GM21786 (cell line): Measurements from ENCODE around the gene DNAH17.

Source experiments
- ATAC-seq: cut with Tn5 transposase; IDR thresholded peaks from one replicate; pipeline ENCODE4 v1.9.1; 2021; ENCODE audit not compliant: unreplicated experiment

DNAH17 gene

DNA sequence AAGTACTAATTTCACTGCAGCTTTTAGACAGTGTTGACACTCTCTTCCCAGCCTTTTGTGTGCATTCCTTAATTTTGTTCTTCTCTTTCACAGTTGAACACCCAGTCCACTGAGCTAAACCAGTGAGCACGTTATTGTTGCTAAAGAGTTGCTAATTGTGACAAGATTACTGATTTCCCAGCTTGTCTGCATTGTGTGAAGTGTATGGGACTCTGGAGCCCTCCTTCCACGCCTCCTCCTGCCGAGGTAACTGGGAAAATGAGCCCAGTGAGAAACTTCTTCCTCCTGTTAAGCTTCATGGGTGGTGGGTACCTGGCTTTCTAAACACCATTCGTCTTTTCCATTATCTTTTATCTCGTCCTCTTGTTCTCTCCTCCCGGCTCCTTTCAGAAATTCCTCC is 29.8 kb upstream of the DNAH17 start:
- no peak for ATAC-seq

GRCh38 chr17:78605886-78606285 is 28.7 kb upstream of the DNAH17 start:
- ATAC-seq: no peak

- ATAC-seq: no peak
Measured at GRCh38 chr17:78605429-78605828, 28.2 kb upstream of the DNAH17 start.

DNA sequence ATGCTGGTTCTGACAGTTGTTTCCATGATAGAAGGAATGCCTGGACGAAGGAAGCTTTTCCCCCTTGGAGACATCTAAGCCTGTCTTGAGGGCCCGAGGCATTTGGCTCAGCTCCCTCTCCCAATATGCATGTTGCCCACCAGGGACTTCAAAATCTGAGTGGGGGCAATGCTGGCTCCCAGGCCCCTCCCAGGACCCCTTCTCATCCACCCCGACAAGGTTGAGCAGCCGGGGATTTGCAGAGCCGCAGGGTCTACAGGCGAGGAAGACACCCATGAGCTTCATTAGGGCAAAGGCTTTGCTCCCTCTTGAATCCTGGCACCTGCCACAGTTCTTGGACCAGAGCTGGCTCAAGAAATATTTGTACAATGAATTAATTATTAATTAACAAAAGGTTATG is 25.1 kb upstream of the DNAH17 start:
- ATAC-seq: no peak

DNA sequence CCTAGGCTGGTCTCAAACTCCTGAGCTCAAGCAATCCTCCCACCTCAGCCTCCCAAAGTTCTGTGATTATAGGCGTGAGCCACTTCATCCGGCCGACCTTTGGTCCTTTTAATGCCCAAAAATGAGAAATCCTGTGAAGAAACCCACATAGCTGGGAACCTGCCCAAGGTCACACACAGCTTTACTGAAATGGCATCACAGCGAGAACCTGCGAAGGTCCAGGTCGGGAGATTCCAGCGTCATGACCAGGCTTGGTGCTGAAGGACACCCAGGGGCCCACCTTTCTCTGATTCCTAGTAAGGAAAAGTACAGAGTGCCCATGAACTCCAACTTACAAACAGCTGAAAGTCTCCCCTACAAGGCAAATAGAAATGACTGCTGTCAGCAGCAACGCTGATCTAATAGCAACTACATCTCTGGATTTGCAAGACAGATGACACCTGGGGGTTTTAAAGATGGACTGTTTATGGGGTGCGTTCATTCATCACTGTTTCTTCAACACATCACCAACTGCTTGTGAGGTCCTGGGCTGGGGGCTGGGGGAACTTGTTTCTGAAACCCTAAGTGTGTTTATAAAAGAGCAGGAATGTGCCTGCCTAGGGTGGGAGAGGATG is 24.5 kb upstream of the DNAH17 start:
- ATAC-seq: no peak

GRCh38 chr17:78600181-78600721 is 23.1 kb upstream of the DNAH17 start:
- ATAC-seq: no peak

- ATAC-seq: no peak
Measured at GRCh38 chr17:78599419-78599818, 22.2 kb upstream of the DNAH17 start.

GRCh38 chr17:78598013-78598471 is 20.8 kb upstream of the DNAH17 start:
- no peak for ATAC-seq

- ATAC-seq: no peak
Measured at GRCh38 chr17:78596871-78597764, 19.9 kb upstream of the DNAH17 start.

DNA sequence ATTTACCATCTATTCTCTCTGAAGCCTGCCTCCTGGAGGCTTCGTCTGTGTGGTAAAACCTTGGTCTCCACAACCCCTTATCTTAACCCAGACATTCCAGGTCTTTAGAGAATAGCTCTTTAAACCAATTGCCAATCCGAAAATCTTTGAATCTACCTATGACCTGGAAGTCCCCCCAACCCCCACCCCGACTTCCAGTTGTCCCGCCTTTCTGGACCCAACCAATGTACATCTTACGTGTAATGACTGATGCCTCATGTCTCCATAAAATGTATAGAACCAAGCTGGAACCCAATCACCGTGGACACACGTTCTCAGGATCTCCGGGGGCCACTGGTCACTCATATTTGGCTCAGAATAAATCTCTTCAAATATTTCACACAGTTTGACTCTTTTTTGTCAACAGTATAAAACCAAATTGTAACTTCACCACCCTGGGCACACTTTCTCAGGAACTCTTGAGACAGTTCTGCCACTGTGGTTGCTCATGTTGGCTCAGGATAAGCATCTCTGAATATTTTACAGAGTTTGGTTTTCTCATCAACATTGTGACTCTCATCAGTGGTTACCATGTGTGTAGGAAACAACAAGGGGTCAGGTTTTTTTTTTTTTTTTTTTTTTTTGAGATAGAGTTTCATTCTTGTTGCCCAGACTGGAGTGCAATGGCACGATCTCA is 18.1 kb upstream of the DNAH17 start:
- ATAC-seq: no peak

DNA sequence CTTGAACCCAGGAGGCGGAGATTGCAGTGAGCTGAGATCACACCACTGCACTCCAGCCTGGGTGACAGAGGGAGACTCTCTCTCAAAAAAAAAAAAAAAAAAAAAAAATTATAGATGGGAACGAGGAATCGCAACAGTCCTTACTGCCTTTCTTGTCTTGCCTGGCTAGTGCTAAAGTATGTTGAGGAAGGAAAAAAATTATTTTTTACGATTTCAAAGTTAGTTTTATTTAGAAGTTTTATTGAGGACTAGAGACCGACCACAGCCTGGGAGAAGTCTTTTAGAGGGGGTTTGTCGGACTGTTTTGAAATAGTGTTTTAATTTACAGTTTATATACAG is 15.8 kb upstream of the DNAH17 start:
- no peak for ATAC-seq

GRCh38 chr17:78591263-78591671 is 14.1 kb upstream of the DNAH17 start:
- ATAC-seq: no peak

GRCh38 chr17:78589885-78590284 is 12.7 kb upstream of the DNAH17 start:
- ATAC-seq: no peak

GRCh38 chr17:78589031-78589675 is 12.0 kb upstream of the DNAH17 start:
- ATAC-seq: no peak

GRCh38 chr17:78588258-78589030 is 11.2 kb upstream of the DNAH17 start:
- no peak for ATAC-seq

GRCh38 chr17:78585006-78585630 is 7.9 kb upstream of the DNAH17 start:
- no peak for ATAC-seq

- ATAC-seq: no peak
Measured at GRCh38 chr17:78583091-78583490, 5.9 kb upstream of the DNAH17 start.

- ATAC-seq: no peak
Measured at GRCh38 chr17:78581304-78581703, 4.1 kb upstream of the DNAH17 start.

GRCh38 chr17:78580277-78580804 is 3.1 kb upstream of the DNAH17 start:
- ATAC-seq: no peak
